Stimulated activated naive CD8-positive, alpha-beta T cell treated with anti-CD3 and anti-CD28 coated beads, Interleukin-15, amount 100 ng/mL, for 72 hours (primary cell): ENCODE results near the gene CTNNA2.
"Not testable (repeated sequence)": the region's sequence is repeated elsewhere in the genome, so short reads cannot be mapped to it uniquely, and the experiment has no call there.

Experiments used
- ATAC-seq: fragments of 150-1000 bp; cut with Tn5 transposase; 2 replicates; pipeline ENCODE4 v1.10.0; 2021; ENCODE audit warnings: mild to moderate bottlenecking, moderate library complexity
- DNase-seq, 2 donors: peaks; one replicate each; pipeline ENCODE4 v3.0.0; 2021 to 2022
- H3K27ac Mint-ChIP-seq, 2 donors: one replicate each; pipeline ENCODE4 v1.8.0; 2022; ENCODE audit warnings: mild to moderate bottlenecking in 2 of 2, mixed read lengths in 2 of 2, moderate library complexity in 2 of 2
- H3K27me3 Mint-ChIP-seq: one replicate; pipeline ENCODE4 v1.8.0; 2022; ENCODE audit warnings: mixed read lengths
- H3K4me1 Mint-ChIP-seq: one replicate; pipeline ENCODE4 v1.8.0; 2022; ENCODE audit warnings: mild to moderate bottlenecking, mixed read lengths
- H3K4me3 Mint-ChIP-seq, 2 donors: one replicate each; pipeline ENCODE4 v1.8.0; 2022; ENCODE audit warnings: mild to moderate bottlenecking in 2 of 2, mixed read lengths in 2 of 2, moderate library complexity in 1 of 2
- H3K9me3 Mint-ChIP-seq, 2 donors: one replicate each; pipeline ENCODE4 v1.8.0; 2022; ENCODE audit warnings: mixed read lengths in 2 of 2

CTNNA2 gene

DNA sequence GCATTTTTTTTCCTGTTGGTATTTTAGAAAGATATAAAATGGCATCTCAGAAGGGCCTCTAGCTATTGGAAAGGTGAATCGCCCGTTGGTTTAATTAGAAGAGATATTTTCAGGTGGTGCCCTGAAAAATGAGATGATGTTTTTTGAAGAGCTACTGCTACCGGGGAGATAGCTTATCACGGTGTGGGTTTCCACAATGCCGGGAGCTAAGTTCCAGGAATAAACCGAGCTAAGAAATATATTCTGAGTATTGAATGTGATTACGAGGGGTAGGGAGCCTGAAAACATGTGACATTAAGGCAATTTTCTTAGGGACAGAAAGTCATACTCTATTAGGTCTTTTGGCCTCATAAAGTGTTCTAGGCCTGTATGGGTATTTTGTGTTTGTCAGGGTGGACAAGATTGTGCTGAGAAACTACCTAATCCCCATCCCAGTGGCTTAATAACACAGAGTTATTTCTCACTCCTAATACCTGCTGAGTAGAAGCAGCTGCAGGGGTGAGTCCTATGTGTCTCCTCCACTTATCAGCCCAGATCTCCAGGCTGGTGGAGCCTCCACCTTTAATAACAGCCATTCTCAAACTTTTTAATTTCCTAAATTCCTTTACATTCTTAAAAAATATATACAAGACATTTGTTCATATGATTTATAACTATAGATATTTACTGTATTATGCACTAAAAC is 641.5 kb downstream of the CTNNA2 start:
- H3K4me1 Mint-ChIP-seq, result no peaks in the 10 kb centered on the region
- H3K4me3 Mint-ChIP-seq, result no peak overlapping the region
- no peak overlapping the region for H3K27ac Mint-ChIP-seq
- DNase-seq (no peak), ATAC-seq (no peak)
- H3K9me3 Mint-ChIP-seq, result peaks cover 0 to 7% of the 10 kb centered on the region in 2 donors
- H3K27me3 Mint-ChIP-seq, result no peaks in the 10 kb centered on the region

DNA sequence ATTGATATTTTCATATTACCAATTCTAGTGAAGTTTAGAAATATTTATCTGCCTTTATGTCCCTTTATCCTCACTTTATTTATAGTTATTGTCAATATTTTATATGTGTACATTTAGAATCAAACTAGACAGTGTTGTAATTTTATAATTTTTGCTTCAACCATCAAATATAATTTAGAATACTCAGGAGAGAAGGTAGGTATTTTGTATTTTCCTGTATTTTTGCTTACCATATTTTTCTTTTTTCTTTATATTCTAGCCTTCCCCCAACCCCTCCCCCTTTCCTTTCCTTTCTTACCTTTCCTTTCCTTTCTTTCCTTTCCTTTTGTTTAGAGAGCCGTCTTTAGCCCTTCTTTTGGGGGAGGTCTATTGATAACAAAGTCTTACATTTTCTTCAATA is 651.5 kb downstream of the CTNNA2 start:
- DNase-seq (no peak), ATAC-seq (no peak)
- no peak overlapping the region for H3K4me3 Mint-ChIP-seq
- no peaks in the 10 kb centered on the region for H3K4me1 Mint-ChIP-seq
- peaks cover 3 to 7% of the 10 kb centered on the region in 2 donors for H3K9me3 Mint-ChIP-seq
- H3K27me3 Mint-ChIP-seq, result no peaks in the 10 kb centered on the region
- H3K27ac Mint-ChIP-seq, result no peak overlapping the region

DNA sequence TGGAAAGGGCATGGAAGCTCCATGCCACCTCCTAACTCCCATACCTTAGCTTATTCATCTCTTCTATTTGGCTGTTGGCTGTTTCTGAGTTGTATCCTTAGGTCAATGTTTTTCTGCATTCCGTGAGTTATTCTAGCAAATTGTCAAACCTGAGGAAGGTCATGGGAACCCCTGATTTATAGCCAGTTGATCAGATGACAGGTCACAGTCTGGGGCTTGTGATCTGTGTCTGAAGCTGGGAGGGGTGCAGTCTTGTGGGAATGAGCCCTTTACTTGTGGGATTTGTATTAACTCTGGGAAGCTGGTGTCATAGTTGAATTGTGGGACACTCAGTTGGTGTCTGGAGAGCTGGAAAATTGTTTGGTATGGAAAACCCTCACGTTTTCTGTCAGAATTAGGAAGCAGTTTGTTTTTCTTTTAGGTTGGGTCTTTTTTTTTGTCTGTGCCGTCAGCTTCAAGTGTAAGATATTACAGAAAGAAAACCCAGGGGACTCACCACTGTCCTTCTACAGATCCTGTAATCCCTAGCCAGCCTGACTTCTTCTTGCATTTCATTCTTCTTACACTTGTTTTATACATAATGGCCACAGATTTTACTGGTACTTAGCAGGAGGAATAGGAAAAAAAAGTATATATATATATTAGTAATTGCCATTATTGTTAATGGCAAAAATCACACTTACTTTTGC is 653.8 kb downstream of the CTNNA2 start:
- Mint-ChIP-seq H3K9me3 (peaks cover 3 to 7% of the 10 kb centered on the region in 2 donors), H3K27me3 (no peaks in the 10 kb centered on the region), H3K4me3 (no peak overlapping the region), H3K27ac (no peak overlapping the region), H3K4me1 (no peaks in the 10 kb centered on the region)
- ATAC-seq (no peak), DNase-seq (no peak)

DNA sequence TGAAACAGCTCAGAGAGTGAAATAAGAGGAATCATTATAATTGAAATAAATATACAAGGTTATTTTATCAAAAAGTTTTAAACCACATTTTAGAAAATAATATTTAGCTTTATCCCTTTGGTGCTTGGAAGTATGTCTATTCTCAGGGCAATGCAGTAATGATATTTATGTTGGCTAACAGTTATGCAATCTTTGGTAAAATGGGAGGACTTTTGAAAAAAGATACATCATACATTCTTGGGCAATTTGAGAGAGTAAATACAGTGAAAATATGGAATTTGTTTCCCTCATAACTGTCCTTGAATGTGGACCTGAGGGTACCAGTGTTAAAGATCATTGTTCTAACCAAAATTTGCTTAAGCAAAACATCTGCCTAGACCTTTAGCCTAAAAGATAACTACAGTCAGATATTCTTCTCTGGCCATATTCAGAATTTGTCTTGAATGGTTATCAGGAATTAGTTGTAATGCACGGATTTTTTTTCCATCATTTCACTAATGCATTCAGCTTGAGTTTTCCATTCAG is 654.5 kb downstream of the CTNNA2 start:
- peaks cover 3 to 5% of the 10 kb centered on the region in 2 donors for H3K9me3 Mint-ChIP-seq

DNA sequence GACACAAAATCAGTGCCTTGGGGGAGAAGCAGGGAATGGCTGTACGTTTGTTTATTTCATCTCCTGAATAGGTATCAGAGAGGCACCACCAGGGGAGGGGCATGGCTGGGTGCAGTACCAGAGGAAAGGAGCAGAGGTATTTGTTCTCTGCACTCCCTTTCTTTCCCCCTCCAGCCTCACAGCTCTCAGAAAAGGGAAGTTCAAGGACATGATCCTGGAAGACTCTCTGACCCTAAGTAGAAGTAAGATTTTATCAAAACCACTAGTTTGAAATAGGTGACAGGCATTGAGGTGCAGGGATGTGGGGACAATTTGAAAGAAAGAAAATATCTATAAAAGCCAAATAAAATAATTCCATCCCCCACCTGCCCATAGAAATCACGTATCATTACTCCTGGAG is 655.2 kb downstream of the CTNNA2 start:
- no peak for ATAC-seq
- Mint-ChIP-seq H3K4me1 (no peaks in the 10 kb centered on the region), H3K27me3 (no peaks in the 10 kb centered on the region), H3K27ac (no peak overlapping the region), H3K4me3 (no peak overlapping the region), H3K9me3 (peaks cover 0 to 3% of the 10 kb centered on the region in 2 donors)
- DNase-seq, result no peak

More for the DNA sequence above, 654.5 kb downstream of the CTNNA2 start:
- ATAC-seq (no peak), DNase-seq (no peak)
- no peaks in the 10 kb centered on the region for H3K27me3 Mint-ChIP-seq
- no peak overlapping the region for H3K4me3 Mint-ChIP-seq
- no peak overlapping the region for H3K27ac Mint-ChIP-seq
- no peaks in the 10 kb centered on the region for H3K4me1 Mint-ChIP-seq

- Mint-ChIP-seq H3K27ac (no peak overlapping the region), H3K4me1 (no peaks in the 10 kb centered on the region), H3K4me3 (no peak overlapping the region), H3K27me3 (no peaks in the 10 kb centered on the region), H3K9me3 (peaks cover 3 to 5% of the 10 kb centered on the region in 2 donors)
- ATAC-seq (no peak), DNase-seq (no peak)
Measured at GRCh38 chr2:80168801-80169200, 656.0 kb downstream of the CTNNA2 start.

DNA sequence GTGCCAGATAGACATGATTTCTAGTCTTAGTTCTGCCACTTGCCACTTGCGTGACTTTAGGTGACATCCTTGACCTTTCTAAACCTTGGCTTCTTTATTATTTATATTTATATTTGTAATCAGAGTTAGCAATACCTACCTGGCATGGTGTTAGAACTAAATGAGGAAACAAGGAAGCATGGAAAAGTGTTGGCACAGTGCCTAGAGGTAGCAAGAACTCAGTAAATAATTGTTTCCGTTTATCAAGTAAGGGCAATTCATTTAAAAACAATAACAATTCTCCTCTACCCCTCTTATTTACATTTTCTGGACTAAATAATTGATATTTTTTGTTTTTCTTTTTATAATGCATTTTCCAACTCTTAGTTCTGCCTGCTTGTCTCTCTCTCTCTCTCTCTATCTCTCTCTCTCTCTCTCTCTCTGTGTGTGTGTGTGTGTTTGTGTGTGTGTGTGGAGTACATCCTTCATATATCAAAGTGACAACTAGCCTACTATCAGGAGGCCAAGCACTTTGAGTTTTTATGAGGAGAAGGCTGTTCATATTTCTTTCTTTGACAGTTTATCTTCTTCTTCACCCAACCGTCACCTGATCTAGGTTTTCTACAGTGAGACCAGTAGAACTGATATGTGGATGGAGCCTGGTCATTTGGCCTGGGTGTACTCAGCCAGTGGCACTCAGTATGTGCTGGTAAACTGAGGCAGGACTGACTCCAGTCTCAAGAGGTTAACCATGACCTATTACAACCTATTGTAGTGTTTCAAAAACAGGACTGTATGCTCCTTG is 657.2 kb downstream of the CTNNA2 start:
- Mint-ChIP-seq H3K27me3 (no peaks in the 10 kb centered on the region), H3K9me3 (peaks cover 6 to 8% of the 10 kb centered on the region in 2 donors), H3K4me1 (no peaks in the 10 kb centered on the region), H3K4me3 (no peak overlapping the region), H3K27ac (no peak overlapping the region)
- no peak for DNase-seq
- ATAC-seq, result no peak

GRCh38 chr2:80185091-80185490 is 672.2 kb downstream of the CTNNA2 start:
- no peaks in the 10 kb centered on the region for H3K4me1 Mint-ChIP-seq
- no peak for ATAC-seq

DNA sequence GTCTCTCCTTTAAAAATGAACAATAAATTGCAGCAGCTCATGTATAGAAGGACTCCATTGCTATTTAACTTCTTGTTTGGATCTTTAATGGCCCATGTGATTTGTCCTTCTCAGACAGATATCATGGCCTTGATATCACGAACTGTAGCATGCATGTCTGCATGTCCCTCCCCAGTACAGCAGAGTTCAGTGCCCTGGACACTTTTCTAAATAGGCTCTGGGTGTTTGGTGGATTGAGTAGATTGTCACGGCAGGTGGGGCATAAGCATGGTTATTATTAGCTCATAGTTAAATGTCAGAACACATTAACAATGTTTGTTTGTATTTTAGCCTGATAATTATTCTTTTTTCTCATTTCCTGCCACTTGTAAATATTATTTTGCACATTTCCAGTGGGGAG is 673.4 kb downstream of the CTNNA2 start:
- Mint-ChIP-seq H3K27ac (no peak overlapping the region), H3K4me1 (no peaks in the 10 kb centered on the region), H3K9me3 (peaks cover 0 to 9% of the 10 kb centered on the region in 2 donors), H3K27me3 (no peaks in the 10 kb centered on the region), H3K4me3 (no peak overlapping the region)
- DNase-seq (no peak), ATAC-seq (no peak)

More at GRCh38 chr2:80185091-80185490, 672.2 kb downstream of the CTNNA2 start:
- DNase-seq, result no peak
- peaks cover 8 to 18% of the 10 kb centered on the region in 2 donors for H3K9me3 Mint-ChIP-seq
- no peaks in the 10 kb centered on the region for H3K27me3 Mint-ChIP-seq
- no peak overlapping the region for H3K4me3 Mint-ChIP-seq
- H3K27ac Mint-ChIP-seq, result no peak overlapping the region

DNA sequence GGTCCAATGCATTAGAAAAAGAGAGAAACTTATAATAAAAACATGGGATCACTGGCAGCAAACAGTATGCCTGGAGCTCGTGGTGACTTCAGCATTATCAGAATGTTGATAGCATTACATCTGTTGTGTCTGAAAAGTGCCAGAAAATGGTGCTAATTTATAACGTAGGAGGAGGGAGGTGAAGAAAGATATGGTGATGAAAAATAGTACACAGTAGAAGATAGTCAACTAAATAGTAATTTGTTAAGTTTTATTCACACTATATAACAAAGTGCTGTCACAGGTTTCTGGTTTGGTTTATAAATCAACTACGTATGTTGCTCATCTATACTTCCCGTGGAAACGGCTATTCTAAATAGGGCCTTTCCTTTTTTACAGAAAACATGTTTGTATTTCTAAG is 674.3 kb downstream of the CTNNA2 start:
- DNase-seq (no peak), ATAC-seq (no peak)
- H3K27ac Mint-ChIP-seq, result no peak overlapping the region
- H3K4me3 Mint-ChIP-seq, result no peak overlapping the region
- no peaks in the 10 kb centered on the region for H3K27me3 Mint-ChIP-seq
- H3K4me1 Mint-ChIP-seq, result no peaks in the 10 kb centered on the region
- peaks cover 0 to 6% of the 10 kb centered on the region in 2 donors for H3K9me3 Mint-ChIP-seq

DNA sequence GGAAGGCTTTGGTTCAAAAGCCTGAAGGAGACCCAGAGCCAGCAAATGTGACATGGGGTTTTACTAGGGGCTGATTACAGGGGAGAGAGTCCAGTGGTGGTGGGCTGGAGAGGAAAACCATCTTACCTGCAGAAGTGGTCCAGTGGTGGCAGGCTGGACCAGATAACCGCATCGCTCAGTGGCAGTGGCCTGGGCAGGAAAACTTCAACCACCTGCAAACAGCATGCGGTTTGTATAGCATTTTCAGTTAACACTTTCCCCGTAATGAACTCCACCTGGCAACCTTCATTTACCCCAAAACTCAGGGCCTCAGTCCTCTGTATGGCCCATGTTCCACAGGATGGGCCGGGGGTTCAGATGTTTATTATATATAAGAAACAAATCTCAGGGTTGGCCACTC is 677.3 kb downstream of the CTNNA2 start:
- no peaks in the 10 kb centered on the region for H3K27me3 Mint-ChIP-seq
- no peak overlapping the region for H3K27ac Mint-ChIP-seq
- no peaks in the 10 kb centered on the region for H3K9me3 Mint-ChIP-seq
- no peak overlapping the region for H3K4me3 Mint-ChIP-seq
- no peaks in the 10 kb centered on the region for H3K4me1 Mint-ChIP-seq
- ATAC-seq, result no peak
- DNase-seq, result no peak

DNA sequence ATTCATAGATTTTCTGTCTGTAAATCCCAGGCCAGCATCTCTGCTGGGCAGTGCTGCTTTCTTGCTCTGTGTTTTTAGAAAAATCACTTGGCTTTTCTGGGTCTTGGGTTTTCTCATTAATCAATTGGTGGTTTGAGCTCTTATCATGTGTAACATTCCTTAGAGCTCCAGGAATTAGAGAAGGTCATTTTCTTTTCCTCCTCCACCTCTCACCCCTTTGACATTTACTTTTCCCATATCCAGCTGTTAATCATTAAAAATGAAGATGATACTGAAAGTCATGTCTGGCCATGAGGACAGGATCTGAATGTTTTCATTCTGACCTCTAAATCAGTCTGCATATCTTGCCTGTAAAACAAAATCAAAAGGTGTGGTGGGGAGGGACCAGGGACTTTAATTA is 680.7 kb downstream of the CTNNA2 start:
- Mint-ChIP-seq H3K4me1 (no peaks in the 10 kb centered on the region), H3K27me3 (no peaks in the 10 kb centered on the region), H3K9me3 (peaks cover 0 to 6% of the 10 kb centered on the region in 2 donors), H3K4me3 (no peak overlapping the region), H3K27ac (no peak overlapping the region)
- no peak for ATAC-seq
- DNase-seq, result no peak

DNA sequence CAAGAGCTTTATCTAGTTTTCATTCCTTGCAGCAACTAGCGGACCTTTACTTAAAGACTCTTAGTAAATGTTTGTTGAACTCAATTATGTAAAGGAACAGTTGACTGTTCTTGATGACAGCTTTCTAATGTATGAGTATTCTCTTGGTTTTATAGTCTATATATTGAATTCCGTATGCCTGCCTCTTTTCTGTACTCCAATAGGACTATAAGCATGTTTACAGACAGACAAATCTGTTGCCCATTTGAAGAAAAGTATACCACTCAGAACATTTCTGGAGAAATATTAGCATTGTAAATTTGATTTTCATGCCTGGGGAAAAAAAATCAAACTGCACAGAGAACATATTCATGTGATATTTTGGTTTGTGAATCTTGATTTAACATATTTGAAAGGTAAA is 682.2 kb downstream of the CTNNA2 start:
- DNase-seq (no peak), ATAC-seq (no peak)
- no peak overlapping the region for H3K4me3 Mint-ChIP-seq
- H3K4me1 Mint-ChIP-seq, result no peaks in the 10 kb centered on the region
- H3K9me3 Mint-ChIP-seq, result peaks cover 5 to 13% of the 10 kb centered on the region in 2 donors
- no peaks in the 10 kb centered on the region for H3K27me3 Mint-ChIP-seq
- no peak overlapping the region for H3K27ac Mint-ChIP-seq

DNA sequence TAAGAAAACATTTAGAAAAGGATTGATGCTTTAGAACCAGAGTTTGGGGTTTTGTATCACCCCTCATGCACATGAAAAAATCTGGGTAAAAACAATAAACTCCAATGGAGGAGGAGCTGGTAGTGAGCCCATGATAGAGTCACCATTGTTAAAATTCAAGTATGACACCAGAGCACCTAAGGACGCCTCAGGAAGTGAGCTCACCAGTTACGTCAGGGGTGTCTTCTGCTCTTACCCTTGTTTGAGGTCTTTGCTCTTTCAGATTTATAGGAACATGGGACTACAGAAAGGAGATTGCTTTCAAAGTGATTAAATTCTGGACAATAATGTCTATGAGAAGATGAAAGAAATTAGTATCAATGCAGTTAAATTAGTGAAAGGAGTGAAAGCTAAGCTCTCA is 685.2 kb downstream of the CTNNA2 start:
- H3K27me3 Mint-ChIP-seq, result no peaks in the 10 kb centered on the region
- no peak for ATAC-seq
- peaks cover 11 to 27% of the 10 kb centered on the region in 2 donors for H3K9me3 Mint-ChIP-seq
- no peak overlapping the region for H3K4me3 Mint-ChIP-seq
- H3K27ac Mint-ChIP-seq, result no peak overlapping the region
- H3K4me1 Mint-ChIP-seq, result no peaks in the 10 kb centered on the region
- DNase-seq, result no peak

DNA sequence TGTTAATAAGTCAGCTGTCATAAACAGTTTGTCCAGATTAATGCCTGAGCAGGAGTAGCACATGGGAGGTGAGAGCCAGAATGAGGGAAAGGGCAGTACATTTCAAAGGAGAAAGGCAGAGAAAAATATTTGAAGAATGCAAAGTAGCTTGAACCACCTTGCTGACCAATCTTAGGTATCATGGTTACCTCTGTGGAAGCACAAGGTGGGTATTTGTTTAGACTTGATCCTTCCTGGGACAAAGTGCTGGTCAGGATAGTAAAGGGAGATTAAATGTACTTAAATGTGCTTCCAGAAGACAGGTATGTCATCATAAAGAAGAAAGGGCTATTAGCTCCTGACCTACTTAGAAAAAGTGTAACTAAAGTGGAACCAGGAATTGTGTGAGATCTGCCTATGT is 686.7 kb downstream of the CTNNA2 start:
- ATAC-seq, result no peak
- Mint-ChIP-seq H3K27ac (no peak overlapping the region), H3K4me3 (no peak overlapping the region)

GRCh38 chr2:80203929-80204328 is 691.1 kb downstream of the CTNNA2 start:
- H3K9me3 Mint-ChIP-seq, result peaks cover 21 to 47% of the 10 kb centered on the region in 2 donors
- not testable (repeated sequence) for H3K4me3 Mint-ChIP-seq, ATAC-seq, H3K4me1 Mint-ChIP-seq, DNase-seq, H3K27me3 Mint-ChIP-seq, H3K27ac Mint-ChIP-seq

More for the DNA sequence above, 686.7 kb downstream of the CTNNA2 start:
- no peaks in the 10 kb centered on the region for H3K4me1 Mint-ChIP-seq
- DNase-seq, result no peak
- no peaks in the 10 kb centered on the region for H3K27me3 Mint-ChIP-seq
- peaks cover 11 to 40% of the 10 kb centered on the region in 2 donors for H3K9me3 Mint-ChIP-seq
